ENCODE data around the gene LYSMD3. TPM values are rescaled to one million over a fixed set of nuclear protein-coding genes. Genes with fewer than 3 reads are reported as not detected.

The LYSMD3 gene
- 8.0 to 16.6 TPM (median 13.5 TPM) in 5 replicates for total RNA-seq (2022; extraction: Qiagen RNA extraction)

GRCh38 chr5:90529194-90529938 lies at the start of gene LYSMD3:
Gene LYSMD3, minus strand, starts transcription at chr5:90529584. Its CDS starts 4,295 bp downstream, at chr5:90525289.

GRCh38 chr5:90558344-90559192 lies 29.2 kb upstream of the LYSMD3 start, which contains the start of gene ADGRV1:
Gene ADGRV1, plus strand, starts transcription at chr5:90558797. Its CDS starts 99 bp downstream, at chr5:90558896.

GRCh38 chr5:90474235-90475107 lies 54.9 kb downstream of the LYSMD3 start, which contains the start of the genes MBLAC2 and POLR3G:
Gene MBLAC2, minus strand, starts transcription at chr5:90474771. Its CDS starts 479 bp downstream, at chr5:90474292.
Gene POLR3G, plus strand, starts transcription at chr5:90474864. Its CDS starts 10,704 bp downstream, at chr5:90485568.

Other genes starting within 250 kb of the LYSMD3 start
- 22.5 to 35.8 TPM (median 24.9 TPM) in 5 replicates for gene CETN3, start 119.8 kb downstream of the LYSMD3 start, total RNA-seq (2022; extraction: Qiagen RNA extraction)
- 2.1 to 2.9 TPM (median 2.5 TPM) in 5 replicates for gene MBLAC2, start 54.8 kb downstream of the LYSMD3 start, total RNA-seq (2022; extraction: Qiagen RNA extraction)
- gene POLR3G, start 54.7 kb downstream of the LYSMD3 start, total RNA-seq (2022; extraction: Qiagen RNA extraction): 15.3 to 18.8 TPM (median 16.7 TPM) in 5 replicates
- gene ADGRV1, start 29.2 kb upstream of the LYSMD3 start, total RNA-seq (2022; extraction: Qiagen RNA extraction): 0.45 to 0.84 TPM (median 0.65 TPM) in 5 replicates